Measurements from ENCODE around the gene FCGR2B.
A peak's percentile ranks its signal among the peaks of the same experiment; 100 is the strongest.

DNA sequence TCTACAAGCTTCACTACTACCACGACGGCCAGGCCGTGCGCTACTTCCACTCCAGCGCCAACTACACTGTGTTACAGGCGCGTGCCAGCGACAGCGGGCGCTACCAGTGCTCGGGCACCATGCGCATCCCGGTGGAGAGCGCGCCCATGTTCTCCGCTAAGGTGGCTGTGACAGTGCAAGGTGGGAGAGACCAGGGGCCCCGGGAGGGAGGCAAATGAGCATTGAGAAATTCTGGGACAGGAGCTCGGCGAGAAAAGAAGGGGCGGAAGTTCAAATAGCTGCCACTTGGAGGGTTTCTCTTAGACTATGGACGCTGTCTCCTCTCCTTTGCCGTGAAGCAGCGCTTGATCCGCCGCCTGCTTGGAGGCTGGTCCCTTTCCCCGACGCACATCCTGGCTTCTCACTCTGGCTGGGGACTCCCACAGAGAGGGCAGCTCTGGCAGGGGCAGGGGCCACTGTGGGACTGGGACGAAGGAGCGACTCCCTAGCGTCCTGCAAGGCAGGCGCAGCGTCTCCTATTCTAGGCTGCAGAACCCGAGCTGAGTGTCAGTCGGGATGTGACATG, 63.0 kb downstream of the FCGR2B start:
- TF ChIP-seq, protein P1, sequence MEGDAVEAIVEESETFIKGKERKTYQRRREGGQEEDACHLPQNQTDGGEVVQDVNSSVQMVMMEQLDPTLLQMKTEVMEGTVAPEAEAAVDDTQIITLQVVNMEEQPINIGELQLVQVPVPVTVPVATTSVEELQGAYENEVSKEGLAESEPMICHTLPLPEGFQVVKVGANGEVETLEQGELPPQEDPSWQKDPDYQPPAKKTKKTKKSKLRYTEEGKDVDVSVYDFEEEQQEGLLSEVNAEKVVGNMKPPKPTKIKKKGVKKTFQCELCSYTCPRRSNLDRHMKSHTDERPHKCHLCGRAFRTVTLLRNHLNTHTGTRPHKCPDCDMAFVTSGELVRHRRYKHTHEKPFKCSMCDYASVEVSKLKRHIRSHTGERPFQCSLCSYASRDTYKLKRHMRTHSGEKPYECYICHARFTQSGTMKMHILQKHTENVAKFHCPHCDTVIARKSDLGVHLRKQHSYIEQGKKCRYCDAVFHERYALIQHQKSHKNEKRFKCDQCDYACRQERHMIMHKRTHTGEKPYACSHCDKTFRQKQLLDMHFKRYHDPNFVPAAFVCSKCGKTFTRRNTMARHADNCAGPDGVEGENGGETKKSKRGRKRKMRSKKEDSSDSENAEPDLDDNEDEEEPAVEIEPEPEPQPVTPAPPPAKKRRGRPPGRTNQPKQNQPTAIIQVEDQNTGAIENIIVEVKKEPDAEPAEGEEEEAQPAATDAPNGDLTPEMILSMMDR (IDR thresholded peaks at IDR 0.05; ENCODE audit: extremely low read depth in 1 of 2, insufficient read depth in 1 of 2, low read depth in 1 of 2, low read length in 2 of 2), result peak in 1 of 2 donors; percentile 23
- TF ChIP-seq POLR2A (IDR thresholded peaks at IDR 0.05; ENCODE audit: low read depth, low read length), result no peak
- TF ChIP-seq, protein P2, sequence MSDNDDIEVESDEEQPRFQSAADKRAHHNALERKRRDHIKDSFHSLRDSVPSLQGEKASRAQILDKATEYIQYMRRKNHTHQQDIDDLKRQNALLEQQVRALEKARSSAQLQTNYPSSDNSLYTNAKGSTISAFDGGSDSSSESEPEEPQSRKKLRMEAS (IDR thresholded peaks at IDR 0.05; ENCODE audit: insufficient read depth, insufficient read length), result no peak
- TF ChIP-seq MYC (IDR thresholded peaks at IDR 0.05; ENCODE audit: low read depth, low read length), result no peak

All from endothelial cell of umbilical vein (primary cell).